ENCODE measurements around the gene CACNG1.
"Not testable (repeated sequence)": the region's sequence is repeated elsewhere in the genome, so short reads cannot be mapped to it uniquely, and the experiment has no call there.

CACNG1 gene

GRCh38 chr17:67025216-67025792 is 19.1 kb upstream of the CACNG1 start:
- DNase-seq (ENCODE audit: low spot score), result no peak

GRCh38 chr17:67026341-67026740 is 18.0 kb upstream of the CACNG1 start:
- DNase-seq (ENCODE audit: low spot score), result no peak

DNA sequence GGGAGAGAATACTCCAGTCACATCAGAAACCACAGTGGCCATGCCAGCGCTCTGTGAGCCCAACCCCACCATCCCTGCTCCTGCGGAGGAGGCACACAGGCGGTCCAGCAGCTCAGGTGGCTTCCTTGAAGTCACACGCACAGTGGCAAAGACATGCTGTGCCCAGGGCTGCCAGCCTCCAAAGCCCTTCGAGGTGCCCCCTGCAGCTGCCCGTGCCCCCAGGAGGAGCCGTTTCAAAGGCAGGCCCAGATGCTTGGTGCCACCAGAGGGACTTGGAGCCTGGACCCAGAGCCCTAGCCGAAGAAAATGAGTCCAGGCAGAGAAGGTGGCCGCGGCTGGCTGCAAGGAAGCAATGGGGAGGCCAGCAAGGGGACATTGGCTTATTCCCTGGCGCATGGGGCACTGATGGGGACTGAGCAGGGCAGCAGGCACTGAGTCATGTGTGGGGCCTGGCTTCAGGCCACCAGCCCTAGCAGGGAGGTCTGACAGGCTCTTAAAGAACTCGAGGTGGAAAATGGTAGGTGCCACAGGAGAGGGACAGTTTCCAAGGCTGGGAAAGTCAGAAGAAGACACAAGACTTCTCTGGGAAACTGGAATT is 17.2 kb upstream of the CACNG1 start:
- peak; percentile 56 for DNase-seq (ENCODE audit: low spot score)

- no peak for DNase-seq (ENCODE audit: low spot score)
Observed at GRCh38 chr17:67030641-67031040, 13.7 kb upstream of the CACNG1 start.

DNA sequence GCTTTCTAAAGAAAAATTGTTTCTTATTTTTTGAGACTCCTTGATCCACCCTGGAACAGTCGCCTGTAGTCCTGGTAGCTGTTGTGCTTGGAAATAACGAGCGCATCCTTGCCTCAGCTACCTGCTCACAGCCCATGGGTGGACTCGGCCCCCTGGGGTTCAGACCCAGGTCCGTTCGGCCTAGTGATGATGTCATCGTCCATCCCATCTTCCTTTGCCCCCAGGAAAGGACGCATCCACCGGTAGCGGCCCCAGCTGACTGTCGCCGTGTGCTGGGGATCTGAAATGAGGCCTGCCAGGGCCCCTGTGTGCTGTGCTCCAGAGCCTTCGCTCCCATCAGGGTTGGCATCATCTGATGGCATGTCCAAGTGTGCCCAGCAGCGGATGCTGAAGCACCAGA is 12.0 kb upstream of the CACNG1 start:
- no peak for DNase-seq (ENCODE audit: low spot score)

DNA sequence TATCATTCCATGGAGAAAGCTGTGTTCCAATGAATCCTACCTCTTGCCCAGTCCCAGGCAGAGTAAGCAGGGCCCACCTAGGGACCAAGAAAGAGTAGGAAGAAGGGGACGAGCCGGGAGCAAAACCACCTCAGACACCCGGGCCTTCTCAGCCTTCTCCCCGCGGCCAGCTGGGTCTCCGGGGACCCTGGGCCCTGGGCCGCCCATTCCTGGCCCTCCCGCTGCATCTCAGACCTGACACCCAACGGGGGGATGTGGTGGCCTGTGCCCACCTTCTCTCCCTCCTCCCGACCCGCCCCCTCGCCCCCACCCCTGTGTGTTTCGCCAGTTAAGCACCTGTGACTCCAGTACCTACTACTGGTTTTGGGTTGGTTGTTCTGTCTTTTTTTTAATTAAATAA is 11.4 kb upstream of the CACNG1 start:
- DNase-seq (ENCODE audit: low spot score), result no peak

- no peak for DNase-seq (ENCODE audit: low spot score)
Observed at GRCh38 chr17:67033613-67034012, 10.7 kb upstream of the CACNG1 start.

- no peak for DNase-seq (ENCODE audit: low spot score)
Observed at GRCh38 chr17:67035131-67036083, 8.9 kb upstream of the CACNG1 start.

GRCh38 chr17:67038861-67039365 is 5.4 kb upstream of the CACNG1 start:
- no peak for DNase-seq (ENCODE audit: low spot score)

- DNase-seq (ENCODE audit: low spot score), result no peak
Observed at GRCh38 chr17:67040652-67041051, 3.7 kb upstream of the CACNG1 start.

- not testable (repeated sequence) for DNase-seq (ENCODE audit: low spot score)
Observed at GRCh38 chr17:67041119-67041518, 3.2 kb upstream of the CACNG1 start.

DNA sequence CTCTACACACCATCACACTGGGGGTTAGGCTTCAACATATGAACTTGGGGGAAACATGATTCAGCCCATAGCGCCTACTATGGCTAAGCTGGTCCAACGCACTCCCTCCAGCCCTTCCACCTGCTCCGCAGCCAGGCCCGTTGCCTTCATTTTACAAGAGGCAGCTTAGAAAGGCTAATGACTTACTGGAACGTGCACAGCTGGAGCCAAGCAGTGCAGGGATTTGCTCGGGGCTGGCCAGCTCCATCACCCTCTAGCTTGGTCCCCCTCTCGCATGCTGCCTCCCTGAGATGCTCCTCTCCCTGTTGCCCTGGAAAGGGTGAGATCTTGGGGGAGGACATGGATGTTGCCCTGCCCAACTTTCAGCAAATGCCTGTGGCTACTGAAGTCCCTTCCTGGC is 2.8 kb upstream of the CACNG1 start:
- DNase-seq (ENCODE audit: low spot score), result no peak

DNA sequence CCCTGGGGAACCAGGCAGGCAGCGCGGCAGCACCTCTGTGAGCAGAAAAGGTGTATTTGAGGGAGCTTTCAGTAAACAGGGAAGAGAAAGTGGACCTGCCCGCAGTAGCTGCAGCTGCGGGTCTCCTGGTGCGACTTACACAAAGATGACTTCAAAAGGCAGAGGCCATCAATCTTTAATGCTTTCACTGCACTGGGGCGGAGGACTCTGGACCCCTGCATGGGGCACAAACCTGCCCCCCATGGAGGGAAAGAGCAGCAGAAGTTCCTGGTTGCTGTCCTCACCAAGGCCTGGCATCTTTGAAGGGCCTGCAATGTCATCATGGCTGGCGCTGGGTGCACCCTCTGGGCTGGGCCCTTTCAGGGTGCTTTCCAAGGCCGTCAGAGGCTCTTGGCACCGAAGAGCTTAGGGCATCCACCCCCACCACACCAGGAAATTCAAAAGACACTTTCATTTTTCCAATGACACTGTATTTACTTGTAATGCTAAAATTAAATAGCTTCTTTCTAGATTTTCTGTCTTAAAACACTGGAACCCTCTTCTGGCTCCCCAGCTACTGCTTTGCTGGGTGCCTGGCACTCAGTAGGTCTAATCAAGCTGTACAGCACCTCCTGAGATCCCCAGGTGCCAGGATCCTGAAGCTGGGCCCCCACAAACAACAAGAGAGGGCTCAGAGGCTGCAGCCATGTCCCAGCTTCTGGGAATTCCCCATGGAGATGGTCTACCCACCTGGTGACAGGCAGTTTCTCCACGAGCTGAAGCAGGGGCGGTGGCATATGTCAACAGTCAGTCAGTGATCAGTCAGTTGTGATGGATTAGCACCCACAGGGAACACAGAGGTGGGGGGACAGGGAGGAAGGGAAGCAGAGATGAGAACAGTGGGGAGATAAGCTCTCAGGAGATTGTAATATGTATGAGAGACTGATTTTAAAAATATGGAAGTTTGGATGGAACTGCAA is 2.1 kb upstream of the CACNG1 start:
- DNase-seq (ENCODE audit: low spot score), result no peak

DNA sequence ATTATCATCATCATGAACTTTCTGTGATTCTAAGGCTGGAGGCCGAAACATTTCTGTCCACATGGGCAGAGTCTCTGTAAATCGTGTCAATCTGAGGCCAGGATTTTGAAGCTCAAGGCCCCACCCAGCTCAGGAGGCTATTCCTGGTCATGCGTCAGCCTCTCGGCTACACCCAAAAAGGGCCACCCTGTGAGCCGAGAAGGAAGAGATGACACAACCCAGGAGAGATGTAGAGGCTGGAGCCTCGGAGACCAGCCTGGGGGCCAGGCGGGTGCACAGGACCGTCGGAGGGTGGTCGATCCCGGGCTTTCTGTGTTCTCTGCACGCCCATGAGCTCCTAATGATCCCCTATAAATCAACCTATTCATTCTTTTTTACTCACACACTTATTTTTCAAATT is 1.1 kb upstream of the CACNG1 start:
- no peak for DNase-seq (ENCODE audit: low spot score)

DNA sequence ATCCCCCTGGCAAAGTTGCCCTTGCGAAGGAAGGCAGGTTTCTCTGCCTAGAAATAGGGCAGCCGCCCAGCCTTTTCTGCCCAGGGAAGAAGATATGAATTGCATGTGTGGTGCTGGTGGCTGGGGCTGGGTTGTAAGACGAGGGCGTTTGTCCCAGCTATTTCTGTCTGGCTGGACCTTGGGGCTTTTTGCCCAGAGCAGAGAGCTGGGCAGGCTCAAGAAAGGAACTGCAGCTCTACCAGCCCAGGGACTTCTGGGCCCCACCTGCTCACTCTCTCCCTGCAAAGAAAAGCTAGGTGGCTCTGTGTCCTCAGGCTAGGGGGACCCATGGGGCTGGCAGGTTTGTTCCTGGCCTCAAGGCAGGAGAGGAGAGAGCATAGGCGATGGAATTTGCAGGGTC is 586 bp downstream of the CACNG1 start:
- no peak for DNase-seq (ENCODE audit: low spot score)

DNA sequence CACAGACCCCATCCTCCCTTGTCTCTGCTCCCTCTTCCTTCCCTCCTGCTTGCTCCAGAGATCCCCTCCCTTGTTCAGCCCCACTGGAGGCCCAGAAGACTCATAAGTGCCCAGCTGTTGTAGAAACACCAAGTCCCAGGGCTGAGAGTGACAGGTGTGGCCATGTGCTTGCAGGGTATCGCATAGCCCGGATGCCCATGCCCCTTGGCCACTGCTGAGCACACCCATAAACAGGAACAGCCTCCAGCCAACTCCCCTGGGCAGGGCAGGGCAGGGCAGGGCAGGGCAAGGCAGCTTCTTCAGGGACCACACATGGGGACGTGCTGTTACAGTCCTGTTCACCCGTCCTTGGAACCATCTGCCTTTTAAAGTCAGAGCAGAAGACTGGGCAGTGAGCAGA is 2.0 kb downstream of the CACNG1 start:
- DNase-seq (ENCODE audit: low spot score), result no peak

DNA sequence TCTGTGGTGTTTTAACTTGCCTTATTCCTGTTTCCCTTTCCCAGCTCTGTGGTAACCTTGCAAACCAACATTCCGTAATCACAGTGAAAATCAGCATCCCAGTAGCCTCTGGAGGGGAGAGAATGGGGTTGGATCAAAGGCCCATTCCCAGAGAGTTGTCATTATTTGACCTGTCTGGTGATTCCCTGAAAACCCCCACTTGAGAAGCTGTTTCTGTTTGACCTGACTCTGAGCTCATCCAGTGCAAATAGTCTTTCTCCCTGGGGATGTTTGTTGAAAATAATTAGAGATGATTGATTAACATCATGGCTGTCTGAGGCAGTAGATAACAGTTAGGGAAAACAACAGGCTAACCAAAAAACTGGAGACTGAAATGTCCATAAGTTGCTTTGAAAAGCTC is 3.0 kb downstream of the CACNG1 start:
- DNase-seq (ENCODE audit: low spot score), result no peak

GRCh38 chr17:67049025-67049739 is 4.8 kb downstream of the CACNG1 start:
- DNase-seq (ENCODE audit: low spot score), result no peak

DNA sequence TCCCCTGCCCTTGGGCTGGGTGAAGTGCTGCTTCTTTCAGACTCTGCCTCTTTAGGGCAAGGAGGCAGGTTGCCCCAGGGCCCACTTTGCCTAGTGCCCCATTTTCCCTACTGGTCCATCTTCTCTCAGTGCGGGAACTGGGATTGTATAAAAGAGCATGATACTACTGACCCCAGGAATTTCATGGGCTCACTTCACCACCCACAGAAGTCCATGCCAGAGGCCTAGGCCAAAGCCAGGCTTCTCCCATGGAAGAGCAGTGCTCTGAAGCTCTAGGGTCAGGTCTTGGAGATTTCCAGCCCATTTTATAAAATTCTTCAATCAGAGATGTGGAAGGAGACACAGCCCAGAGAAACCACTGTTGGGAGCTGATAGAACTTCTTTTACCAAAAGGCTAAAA is 5.7 kb downstream of the CACNG1 start:
- no peak for DNase-seq (ENCODE audit: low spot score)

DNA sequence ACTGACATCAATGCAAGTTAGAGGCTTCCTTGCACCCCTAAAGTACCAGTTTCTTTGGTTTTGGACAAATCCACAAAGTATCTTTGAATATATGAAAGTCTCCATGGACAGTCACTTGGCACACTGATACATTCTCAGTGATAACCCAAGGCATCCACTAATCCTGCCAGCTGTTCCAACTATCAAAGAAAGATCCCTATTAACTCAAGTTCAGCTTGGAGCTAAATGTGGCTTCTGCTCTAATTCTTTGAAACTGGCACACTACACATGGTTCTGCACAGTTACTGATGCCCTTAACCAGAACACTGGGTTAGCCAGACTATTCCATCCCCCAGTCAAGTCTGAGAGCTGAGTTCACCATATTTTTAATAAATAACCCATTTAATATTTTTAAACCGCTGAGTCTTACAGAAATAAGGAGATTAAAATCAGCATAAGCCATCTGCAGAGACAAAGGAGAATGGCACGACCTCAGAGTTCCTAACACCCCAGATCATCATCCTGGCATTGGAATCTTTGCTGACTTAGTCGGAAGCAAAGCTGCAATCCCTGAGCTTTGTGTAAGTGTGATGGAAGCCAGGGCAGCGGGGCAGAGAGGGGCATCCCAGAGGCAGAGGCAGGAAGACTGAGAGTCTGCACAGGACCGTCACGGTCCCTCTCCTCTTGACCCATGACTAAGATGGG is 6.3 kb downstream of the CACNG1 start:
- DNase-seq (ENCODE audit: low spot score), result peak; percentile 10

GRCh38 chr17:67051155-67051538 is 6.8 kb downstream of the CACNG1 start:
- no peak for DNase-seq (ENCODE audit: low spot score)

Data from AG08396 (cell line).